HepG2 (cell line): ENCODE data around the gene COLGALT1. TPM values are rescaled to one million over a fixed set of nuclear protein-coding genes. Genes with fewer than 3 reads are reported as not detected.
"Not testable (repeated sequence)": the region's sequence is repeated elsewhere in the genome, so short reads cannot be mapped to it uniquely, and the experiment has no call there.

Experiments
- ATAC-seq: fragments of 200-7000 bp; cut with Tn5 transposase; 3 replicates; pipeline ENCODE4 v1.9.1; 2020; ENCODE audit warnings: mild to moderate bottlenecking, moderate library complexity
- BruUV-seq: library from RNA; stranded (reverse); fragments of 400-500 nt; replicated peaks from 2 replicates; lab custom pipeline; 2021; lab: Mats Ljungman, UMichigan
- CTCF ChIA-PET: fragments of 300-600 bp; formaldehyde crosslinking; extraction: SDS; loops from one replicate; lab custom pipeline; 2021; ENCODE audit warnings: low total read pairs, inconsistent platforms, low intra/inter-chr PET ratio; lab: Yijun Ruan, JAX
- POLR2A ChIA-PET: fragments of 350-600 bp; sonication (Branson Sonifier 250); formaldehyde crosslinking; loops from one replicate; lab custom pipeline; 2020; ENCODE audit warnings: antibody characterized with exemption, inconsistent platforms; lab: Yijun Ruan, JAX
- DNase-seq: peaks from one replicate; pipeline ENCODE4 v3.0.0-alpha.2; 2015; ENCODE audit warnings: low spot score
- FAIRE-seq: peaks from 3 replicates; lab custom pipeline; 2011; peaks lifted over from hg19 to GRCh38; lab: Jason Lieb, UNC
- H2AFZ ChIP-seq: one replicate; pipeline ENCODE4 v1.6.1; 2011; ENCODE audit warnings: low read length, inconsistent platforms
- H3K27ac ChIP-seq: fragments of 300-600 bp; 3 replicates; pipeline ENCODE4 v1.8.0; 2011; ENCODE audit warnings: mixed run types, mild to moderate bottlenecking, mixed read lengths, low read length, inconsistent platforms; ENCODE audit not compliant: insufficient read depth; ENCODE audit errors: extremely low read length
- H3K27me3 ChIP-seq, 2 experiments: fragments of 200-600 bp in 1 of 2; 2 replicates in 1 of 2; 3 replicates in 1 of 2; pipeline versions ENCODE4 v1.6.0 to v1.8.0; 2011; ENCODE audit warnings: low read length in 2 of 2, mild to moderate bottlenecking in 2 of 2, moderate library complexity in 2 of 2, inconsistent platforms in 1 of 2; ENCODE audit not compliant: insufficient read depth in 2 of 2, control insufficient read depth in 1 of 2
- H3K36me3 ChIP-seq, 2 experiments: fragments of 200-600 bp in 1 of 2; replicated peaks in 1 of 2; 2 replicates in 1 of 2; 3 replicates in 1 of 2; pipeline versions ENCODE4 v1.5.1 to v1.8.0; 2011; ENCODE audit warnings: low read length in 2 of 2, inconsistent platforms in 1 of 2; ENCODE audit not compliant: insufficient read depth in 2 of 2, control insufficient read depth in 1 of 2
- H3K4me1 ChIP-seq: 2 replicates; pipeline ENCODE4 v1.5.1; 2012; ENCODE audit warnings: low read length, inconsistent platforms; ENCODE audit not compliant: insufficient read depth
- H3K4me2 ChIP-seq: 2 replicates; pipeline ENCODE4 v1.6.0; 2011; ENCODE audit warnings: low read depth, low read length, inconsistent platforms
- H3K4me3 ChIP-seq, 3 experiments: fragments of 200-600 bp in 1 of 3; sonication (generic), shearing (Covaris generic) in 1 of 3; replicated peaks in 1 of 3; 2 replicates each; pipeline ENCODE4 v1.5.1; 2011 to 2016; ENCODE audit warnings: low read length in 3 of 3, inconsistent platforms in 2 of 3, low read depth in 2 of 3, mild to moderate bottlenecking in 2 of 3, control low read depth in 1 of 3, mixed read lengths in 1 of 3; ENCODE audit not compliant: insufficient read depth in 1 of 3
- H3K79me2 ChIP-seq: one replicate; pipeline ENCODE4 v1.6.1; 2011; ENCODE audit warnings: low read length, inconsistent platforms; ENCODE audit not compliant: insufficient read depth
- H3K9ac ChIP-seq: 2 replicates; pipeline ENCODE4 v1.6.0; 2011; ENCODE audit warnings: mild to moderate bottlenecking, low read depth, low read length, inconsistent platforms; ENCODE audit not compliant: insufficient read depth
- H3K9me3 ChIP-seq: 2 replicates; pipeline ENCODE4 v1.5.1; 2012; ENCODE audit warnings: mild to moderate bottlenecking, low read length
- H4K20me1 ChIP-seq: 2 replicates; pipeline ENCODE4 v1.6.0; 2011; ENCODE audit warnings: inconsistent platforms, mild to moderate bottlenecking, low read length, moderate library complexity; ENCODE audit not compliant: insufficient read depth
- SRSF1 ChIP-seq: fragments of 200-400 bp; formaldehyde crosslinking; optimal IDR thresholded peaks from 2 replicates; pipeline ENCODE3; 2017; ENCODE audit warnings: mild to moderate bottlenecking, low read depth, low read length, moderate library complexity
- WGBS: methylation state at CpG from one replicate; pipeline ENCODE4 v1.1.6; 2017; ENCODE audit warnings: low lambda C conversion rate; 5-methylcytosine and 5-hydroxymethylcytosine counted together
- in situ Hi-C: cut with HindIII; loops from 2 replicates; pipeline ENCODE4 v1.10.0; 2017; ENCODE audit warnings: low pct_unique_long_range_greater_than_20kb; ENCODE audit not compliant: extremely low pct_ligation_motif_present
- intact Hi-C: fragments of 100-400 bp; cut with micrococcal nuclease; formaldehyde crosslinking; loops from one replicate; pipeline ENCODE4 v1.10.0; 2022; ENCODE audit not compliant: unreplicated experiment
- polyA plus RNA-seq, 8 experiments: library from polyadenylated mRNA; depleted of rRNA in 3 of 8; stranded (reverse) in 7 of 8; unstranded in 1 of 8; fragments of >200 nt; fragmentation: Illumina TruSeq in 4 of 8; extraction: Trizol in 4 of 8; gene quantifications; 2 replicates each; pipeline versions ENCODE4 v1.2.1 to v1.2.3, GENCODE V29; 2011 to 2016; ENCODE audit warnings: low read depth in 4 of 8, missing spikeins in 1 of 8, mixed read lengths in 1 of 8; ENCODE audit not compliant: insufficient read depth in 1 of 8
- total RNA-seq, 5 experiments: library from RNA; depleted of rRNA; stranded (reverse); fragments of >200 nt; fragmentation: Illumina TruSeq; extraction: Trizol; gene quantifications; 2 replicates each; pipeline ENCODE4 v1.2.3, GENCODE V29; 2016; ENCODE audit warnings: low read depth in 1 of 5

Gene COLGALT1
- total and polyA plus RNA-seq, 2 of the 13 experiments (the other 11 are each of a cell fraction or from before 2014, with no cell fraction given) = 58.0 to 211 TPM

DNA sequence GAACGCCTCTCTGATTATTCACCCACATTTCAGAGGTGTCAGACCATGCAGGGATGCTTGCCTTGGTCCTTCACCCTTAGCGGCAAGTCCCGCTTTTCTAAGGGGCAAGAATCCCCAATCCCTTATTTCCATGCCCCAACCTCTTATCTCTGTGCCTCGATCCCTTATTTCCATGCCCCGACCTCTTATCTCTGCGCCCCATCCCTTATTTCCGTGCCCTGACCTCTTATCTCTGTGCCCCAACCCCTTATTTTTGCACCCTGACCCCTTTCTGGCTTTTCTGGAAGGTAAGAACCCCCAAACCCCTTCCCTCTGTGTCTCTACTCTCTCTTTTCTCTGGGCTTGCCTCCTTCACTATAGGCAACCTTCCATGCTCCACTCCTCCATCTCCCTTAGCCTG, 38.8 kb downstream of the COLGALT1 start:
- H3K4me3 ChIP-seq, POLR2A ChIA-PET, in situ Hi-C loops, H3K9ac ChIP-seq, H2AFZ ChIP-seq, BruUV-seq, intact Hi-C loops, H3K4me2 ChIP-seq, H3K27ac ChIP-seq, H3K36me3 ChIP-seq, DNase-seq, H3K79me2 ChIP-seq, H3K9me3 ChIP-seq, H3K27me3 ChIP-seq, H3K4me1 ChIP-seq, CTCF ChIA-PET, H4K20me1 ChIP-seq, FAIRE-seq, ATAC-seq: not testable (repeated sequence)
- 10% methylated on average over 7 of the region's 7 CpGs for WGBS

DNA sequence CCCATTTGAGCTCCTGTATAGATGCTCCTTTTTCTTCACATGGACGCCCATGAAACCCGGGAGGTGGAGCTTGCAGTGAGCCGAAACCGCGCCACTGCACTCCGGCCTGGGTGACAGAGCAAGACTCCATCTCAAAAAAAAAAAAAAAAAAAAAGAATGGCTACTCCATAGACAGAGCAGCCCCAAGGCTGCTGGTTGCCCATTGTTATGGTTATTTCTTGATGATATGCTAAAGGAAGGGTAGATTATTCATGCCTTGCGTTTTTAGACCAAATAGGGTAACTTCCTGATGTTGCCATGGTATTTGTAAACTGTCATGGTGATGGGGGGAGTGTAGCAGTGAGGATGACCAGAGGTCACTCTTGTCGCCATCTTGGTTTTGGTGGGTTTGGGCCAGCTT, 42.6 kb downstream of the COLGALT1 start:
- ATAC-seq, H3K9ac ChIP-seq, H3K9me3 ChIP-seq, H3K36me3 ChIP-seq, in situ Hi-C loops, DNase-seq, H3K4me3 ChIP-seq, FAIRE-seq, CTCF ChIA-PET, H3K79me2 ChIP-seq, POLR2A ChIA-PET, H2AFZ ChIP-seq, H3K27ac ChIP-seq, H3K4me2 ChIP-seq, BruUV-seq, H4K20me1 ChIP-seq, intact Hi-C loops: not testable (repeated sequence)
- H3K27me3 ChIP-seq = peaks cover 3 to 35% of the 10 kb centered on the region in 2 experiments; a peak in 3 of 5 replicates
- WGBS = 46% methylated on average over 8 of the region's 8 CpGs
- peaks cover 19% of the 10 kb centered on the region for H3K4me1 ChIP-seq

DNA sequence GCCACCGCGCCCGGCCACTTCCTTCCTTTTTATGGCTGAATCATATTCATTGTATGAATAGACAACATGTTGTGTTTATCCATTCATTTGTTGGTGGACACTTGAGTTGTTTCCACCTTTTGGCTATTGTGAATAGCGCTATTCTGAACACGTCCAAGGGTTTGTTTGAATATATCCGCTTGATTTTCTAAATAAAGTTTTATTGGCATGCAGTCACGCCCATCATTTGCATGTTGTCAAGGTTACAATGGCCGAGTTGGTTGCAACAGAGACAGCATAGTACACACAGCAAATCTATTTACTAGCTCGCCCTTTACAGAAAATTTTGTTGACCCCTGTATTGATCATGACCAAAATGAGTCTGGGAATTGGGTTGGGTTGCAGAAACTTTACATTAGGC, 43.5 kb downstream of the COLGALT1 start:
- DNase-seq = no peak
- no peaks in the 10 kb centered on the region for H3K36me3 ChIP-seq
- ChIA-PET CTCF (no interaction called here), POLR2A (no interaction called here)
- H4K20me1 ChIP-seq = no peaks in the 10 kb centered on the region
- peaks cover 3 to 43% of the 10 kb centered on the region in 2 experiments; a peak in 3 of 5 replicates for H3K27me3 ChIP-seq
- H3K27ac ChIP-seq = no peak overlapping the region
- 41% methylated on average over 9 of the region's 9 CpGs for WGBS
- no peak overlapping the region for H3K4me2 ChIP-seq
- ATAC-seq = no peak
- FAIRE-seq = no peak
- no peaks in the 10 kb centered on the region for H3K79me2 ChIP-seq
- no peak overlapping the region for H3K9ac ChIP-seq
- in situ Hi-C loops (no loop called here), intact Hi-C loops (no loop called here)
- H3K4me1 ChIP-seq = peaks cover 19% of the 10 kb centered on the region
- H3K9me3 ChIP-seq = no peaks in the 10 kb centered on the region
- H2AFZ ChIP-seq = no peak overlapping the region
- H3K4me3 ChIP-seq = no peak overlapping the region
- no TSS peak for BruUV-seq
- no peak for TF ChIP-seq SRSF1
